Loucy (cell line): ENCODE results near the gene FAM53B.

Source experiments
- H2AFZ ChIP-seq: fragments of 200-600 bp; sonication (generic); 2 replicates; pipeline ENCODE4 v1.6.0; 2016; ENCODE audit warnings: antibody characterized with exemption, mild to moderate bottlenecking, low read length, moderate library complexity
- H3F3A ChIP-seq: fragments of 200-600 bp; 2 replicates; pipeline ENCODE4 v1.6.0; 2016; ENCODE audit warnings: antibody characterized with exemption, low read depth, mild to moderate bottlenecking
- H3K27me3 ChIP-seq: fragments of 200-600 bp; sonication (generic); 2 replicates; pipeline ENCODE4 v1.6.1; 2014; ENCODE audit warnings: low read length, mild to moderate bottlenecking; ENCODE audit not compliant: insufficient read depth, poor library complexity, severe bottlenecking
- H3K36me3 ChIP-seq: fragments of 200-600 bp; sonication (generic); 2 replicates; pipeline ENCODE4 v1.6.1; 2016; ENCODE audit warnings: low read length; ENCODE audit not compliant: insufficient read depth
- H3K4me1 ChIP-seq: fragments of 200-600 bp; sonication (generic); 2 replicates; pipeline ENCODE4 v1.5.1; 2014; ENCODE audit warnings: low read length, mild to moderate bottlenecking; ENCODE audit not compliant: insufficient read depth, poor library complexity, severe bottlenecking
- H3K4me2 ChIP-seq: fragments of 200-600 bp; sonication (generic); 2 replicates; pipeline ENCODE4 v1.6.0; 2014; ENCODE audit warnings: antibody characterized with exemption, low read length, low read depth, mild to moderate bottlenecking; ENCODE audit not compliant: poor library complexity, severe bottlenecking
- H3K4me3 ChIP-seq: fragments of 200-600 bp; sonication (generic); 2 replicates; pipeline ENCODE4 v1.5.1; 2014; ENCODE audit warnings: low read length, mild to moderate bottlenecking, mixed read lengths; ENCODE audit not compliant: poor library complexity, severe bottlenecking
- H3K79me2 ChIP-seq: fragments of 200-600 bp; sonication (generic); 2 replicates; pipeline ENCODE4 v1.6.1; 2014; ENCODE audit warnings: low read length; ENCODE audit not compliant: insufficient read depth
- H3K9ac ChIP-seq: fragments of 200-600 bp; sonication (generic); 2 replicates; pipeline ENCODE4 v1.6.0; 2014; ENCODE audit warnings: mild to moderate bottlenecking, low read depth, low read length, moderate library complexity; ENCODE audit not compliant: poor library complexity, severe bottlenecking
- H3K9me2 ChIP-seq: fragments of 200-600 bp; sonication (generic); replicated peaks from 2 replicates; pipeline ENCODE4 v1.6.1; 2016; ENCODE audit warnings: low read depth, low read length, mixed read lengths
- H3K9me3 ChIP-seq: fragments of 200-600 bp; sonication (generic); 2 replicates; pipeline ENCODE4 v1.6.1; 2014; ENCODE audit warnings: mild to moderate bottlenecking, antibody characterized with exemption, low read length, low read depth; ENCODE audit not compliant: insufficient read depth
- H4K20me1 ChIP-seq: fragments of 200-600 bp; sonication (generic); 2 replicates; pipeline ENCODE4 v1.6.0; 2014; ENCODE audit warnings: antibody characterized with exemption, low read length, mild to moderate bottlenecking; ENCODE audit not compliant: insufficient read depth, poor library complexity, severe bottlenecking
- EZH2phosphoT487 ChIP-seq: fragments of 200-600 bp; IDR thresholded peaks from 2 replicates; pipeline ENCODE4 v1.6.1; 2018; ENCODE audit warnings: antibody characterized with exemption, mild to moderate bottlenecking, moderate library complexity, borderline replicate concordance
- TF ChIP-seq, protein P1 (sequence below): fragments of 200-600 bp; sonication (generic); conservative IDR thresholded peaks from 2 replicates; pipeline ENCODE4 v1.5.1; 2014; ENCODE audit warnings: mild to moderate bottlenecking, antibody characterized with exemption, low read length

Gene FAM53B

DNA sequence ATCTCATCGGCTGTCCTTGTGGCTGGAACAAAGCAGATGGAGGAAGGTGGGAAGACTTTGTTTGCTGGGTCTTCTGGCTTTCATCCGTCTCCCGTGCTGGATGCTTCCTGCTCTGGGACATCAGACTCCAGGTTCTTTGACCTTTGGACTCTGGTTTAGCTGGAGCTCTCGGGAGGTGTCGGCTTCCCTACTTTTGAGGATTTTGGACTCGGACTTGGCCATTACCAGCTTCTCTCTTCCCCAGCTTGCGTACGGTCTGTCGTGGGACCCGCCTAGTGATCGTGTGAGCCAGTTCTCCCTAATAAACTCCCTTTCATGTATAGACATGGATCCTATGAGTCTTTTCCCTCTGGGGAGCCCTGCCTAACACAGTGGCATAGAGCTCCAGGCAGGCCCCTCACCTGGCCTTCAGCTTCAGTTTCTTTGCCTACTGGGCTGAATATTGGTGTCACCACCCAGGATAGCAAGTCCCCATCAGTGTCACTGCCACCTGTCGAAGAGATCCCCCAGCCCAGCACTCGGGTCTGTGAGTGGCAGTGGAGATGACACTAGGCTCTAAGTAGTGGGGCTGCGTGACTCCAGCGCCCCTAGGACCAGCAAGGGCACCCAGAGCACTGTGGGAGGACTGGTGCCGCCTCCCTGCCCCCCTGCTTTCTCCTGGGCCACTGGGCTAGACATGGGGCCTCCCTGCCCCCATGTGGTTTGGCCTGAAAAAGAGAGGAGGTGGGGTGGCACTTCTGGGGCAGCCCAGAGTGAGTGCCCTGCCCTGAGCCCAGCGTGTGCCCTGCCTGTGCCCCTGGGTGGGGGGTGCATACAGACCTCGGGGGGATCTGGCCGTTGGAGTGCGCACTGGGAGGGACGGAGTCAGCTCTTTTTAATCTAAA is 147.0 kb downstream of the FAM53B start:
- Histone ChIP-seq H3K9me3 (no peaks in the 10 kb centered on the region), H3K79me2 (no peaks in the 10 kb centered on the region), H3K9me2 (no peaks in the 10 kb centered on the region), H3K27me3 (no peaks in the 10 kb centered on the region), H3K36me3 (no peaks in the 10 kb centered on the region), H2AFZ (no peak overlapping the region), H3F3A (no peaks in the 10 kb centered on the region), H3K4me2 (no peak overlapping the region), H3K9ac (no peak overlapping the region), H3K4me1 (no peaks in the 10 kb centered on the region), H4K20me1 (no peaks in the 10 kb centered on the region), H3K4me3 (no peak overlapping the region)
- TF ChIP-seq EZH2phosphoT487 = no peak
- TF ChIP-seq, protein P1, sequence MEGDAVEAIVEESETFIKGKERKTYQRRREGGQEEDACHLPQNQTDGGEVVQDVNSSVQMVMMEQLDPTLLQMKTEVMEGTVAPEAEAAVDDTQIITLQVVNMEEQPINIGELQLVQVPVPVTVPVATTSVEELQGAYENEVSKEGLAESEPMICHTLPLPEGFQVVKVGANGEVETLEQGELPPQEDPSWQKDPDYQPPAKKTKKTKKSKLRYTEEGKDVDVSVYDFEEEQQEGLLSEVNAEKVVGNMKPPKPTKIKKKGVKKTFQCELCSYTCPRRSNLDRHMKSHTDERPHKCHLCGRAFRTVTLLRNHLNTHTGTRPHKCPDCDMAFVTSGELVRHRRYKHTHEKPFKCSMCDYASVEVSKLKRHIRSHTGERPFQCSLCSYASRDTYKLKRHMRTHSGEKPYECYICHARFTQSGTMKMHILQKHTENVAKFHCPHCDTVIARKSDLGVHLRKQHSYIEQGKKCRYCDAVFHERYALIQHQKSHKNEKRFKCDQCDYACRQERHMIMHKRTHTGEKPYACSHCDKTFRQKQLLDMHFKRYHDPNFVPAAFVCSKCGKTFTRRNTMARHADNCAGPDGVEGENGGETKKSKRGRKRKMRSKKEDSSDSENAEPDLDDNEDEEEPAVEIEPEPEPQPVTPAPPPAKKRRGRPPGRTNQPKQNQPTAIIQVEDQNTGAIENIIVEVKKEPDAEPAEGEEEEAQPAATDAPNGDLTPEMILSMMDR = no peak

DNA sequence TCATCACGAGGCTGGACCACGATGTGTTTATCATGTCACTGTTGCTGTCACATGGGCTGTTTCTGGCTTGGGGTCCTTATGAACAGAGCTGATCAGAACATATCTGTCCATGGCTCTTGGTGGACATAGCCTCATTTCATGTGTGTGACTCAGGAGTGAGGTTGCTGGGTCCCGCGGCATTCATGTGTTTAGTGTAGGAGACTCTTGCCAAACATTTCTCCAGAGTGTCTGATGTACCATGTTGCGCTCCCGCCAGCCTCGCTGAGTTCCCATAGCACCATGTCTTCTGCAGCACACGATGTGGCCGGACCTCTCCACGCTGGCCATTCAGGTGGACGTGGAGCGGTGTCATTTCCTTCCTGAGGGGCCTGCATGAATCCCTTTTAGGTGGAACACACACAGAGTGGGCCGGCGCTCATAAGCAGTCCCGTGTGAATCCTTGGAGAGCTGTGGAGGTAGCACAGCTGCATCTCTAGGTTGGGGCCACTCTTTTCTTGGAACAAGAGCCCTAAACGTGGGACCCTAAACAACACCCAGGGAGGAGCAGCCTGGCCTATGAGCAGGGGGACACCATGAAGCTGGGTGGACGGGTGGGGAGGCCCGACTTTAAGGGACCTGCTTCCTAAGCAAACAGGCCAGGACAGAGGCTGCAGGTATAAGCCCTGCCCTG is 147.9 kb downstream of the FAM53B start:
- Histone ChIP-seq H3K4me3 (no peak overlapping the region), H3K36me3 (no peaks in the 10 kb centered on the region), H3K9me2 (no peaks in the 10 kb centered on the region), H3F3A (no peaks in the 10 kb centered on the region), H3K9me3 (no peaks in the 10 kb centered on the region), H4K20me1 (no peaks in the 10 kb centered on the region), H2AFZ (no peak overlapping the region), H3K4me2 (no peak overlapping the region), H3K27me3 (no peaks in the 10 kb centered on the region), H3K79me2 (no peaks in the 10 kb centered on the region), H3K4me1 (no peaks in the 10 kb centered on the region), H3K9ac (no peak overlapping the region)
- TF ChIP-seq, protein P1 = no peak
- no peak for TF ChIP-seq EZH2phosphoT487

DNA sequence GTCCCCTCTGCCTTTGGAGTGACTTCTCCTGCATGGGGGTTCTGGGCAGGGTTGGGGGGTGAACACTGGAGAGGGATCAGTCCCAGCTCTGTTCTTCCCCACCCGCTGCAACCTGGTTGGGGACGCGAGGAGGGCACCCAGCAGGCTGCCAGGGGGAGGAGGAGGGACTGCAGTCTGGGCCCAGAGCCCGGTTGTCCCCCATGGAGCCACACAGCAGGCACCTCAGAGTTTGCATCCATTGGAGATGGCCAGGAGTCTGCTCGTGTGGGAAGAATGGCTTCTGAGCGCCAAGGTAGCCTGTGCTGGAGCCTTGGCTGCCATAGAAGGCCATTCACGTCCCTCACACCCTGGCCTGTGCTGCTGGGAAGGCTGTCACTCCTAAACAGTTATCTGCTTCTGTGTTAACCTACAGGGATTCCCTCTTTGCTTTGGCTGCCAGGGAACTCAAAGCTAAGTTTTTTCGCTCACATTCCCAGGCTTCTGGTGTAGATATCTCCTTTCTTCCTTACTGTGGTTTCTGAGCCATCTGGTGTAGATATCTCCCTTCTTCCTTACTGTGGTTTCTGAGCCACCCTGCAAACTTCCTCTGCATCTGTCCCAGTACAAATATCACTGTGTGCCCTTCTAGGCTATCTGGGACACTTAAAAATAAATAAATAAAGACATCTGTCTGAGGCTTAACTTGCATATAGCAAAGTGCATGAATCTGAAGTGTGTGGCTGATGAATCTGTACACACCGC is 148.9 kb downstream of the FAM53B start:
- H2AFZ ChIP-seq = no peak overlapping the region
- no peak for TF ChIP-seq EZH2phosphoT487
- TF ChIP-seq, protein P1 = no peak
- H3K4me1 ChIP-seq = no peaks in the 10 kb centered on the region
- H3K36me3 ChIP-seq = no peaks in the 10 kb centered on the region
- no peaks in the 10 kb centered on the region for H3K9me2 ChIP-seq
- no peak overlapping the region for H3K4me3 ChIP-seq
- H3K4me2 ChIP-seq = no peak overlapping the region
- H4K20me1 ChIP-seq = no peaks in the 10 kb centered on the region
- H3F3A ChIP-seq = no peaks in the 10 kb centered on the region
- H3K79me2 ChIP-seq = no peaks in the 10 kb centered on the region
- no peaks in the 10 kb centered on the region for H3K9me3 ChIP-seq
- H3K9ac ChIP-seq = no peak overlapping the region
- no peaks in the 10 kb centered on the region for H3K27me3 ChIP-seq
